GM19238 (cell line): Measurements from ENCODE around the gene SPAG5.
"Not testable (repeated sequence)": the region's sequence is repeated elsewhere in the genome, so short reads cannot be mapped to it uniquely, and the experiment has no call there.

Source experiments
- DNase-seq: peaks from one replicate; pipeline ENCODE4 v3.0.0; 2011; ENCODE audit warnings: low spot score; ENCODE audit not compliant: insufficient read length

Gene SPAG5

GRCh38 chr17:28612936-28613872 is 14.4 kb upstream of the SPAG5 start:
- DNase-seq = no peak

GRCh38 chr17:28612531-28612930 is 13.7 kb upstream of the SPAG5 start:
- DNase-seq = no peak

GRCh38 chr17:28610376-28610775 is 11.6 kb upstream of the SPAG5 start:
- no peak for DNase-seq

GRCh38 chr17:28604031-28604430 is 5.2 kb upstream of the SPAG5 start:
- DNase-seq = not testable (repeated sequence)

GRCh38 chr17:28599311-28600184 is 723 bp upstream of the SPAG5 start:
- DNase-seq = peak; percentile 58

GRCh38 chr17:28598389-28598788 is 436 bp downstream of the SPAG5 start:
- no peak for DNase-seq

- DNase-seq = no peak
These were observed 1.0 kb downstream of the SPAG5 start for GRCh38 chr17:28597606-28598383.

GRCh38 chr17:28592260-28592659 is 6.6 kb downstream of the SPAG5 start:
- DNase-seq = no peak

- DNase-seq = no peak
These were observed 13.0 kb downstream of the SPAG5 start for GRCh38 chr17:28585851-28586250.

- DNase-seq = no peak
These were observed 14.4 kb downstream of the SPAG5 start for GRCh38 chr17:28584434-28584833.

- DNase-seq = no peak
These were observed 16.3 kb downstream of the SPAG5 start for GRCh38 chr17:28582513-28582912.

- DNase-seq = no peak
These were observed 17.9 kb downstream of the SPAG5 start for GRCh38 chr17:28580959-28581358.

GRCh38 chr17:28579526-28579925 is 19.3 kb downstream of the SPAG5 start:
- DNase-seq = no peak

- no peak for DNase-seq
These were observed 20.3 kb downstream of the SPAG5 start for GRCh38 chr17:28578246-28579195.

GRCh38 chr17:28577466-28577824 is 21.4 kb downstream of the SPAG5 start:
- DNase-seq = no peak

- peak; percentile 96 for DNase-seq
These were observed 21.9 kb downstream of the SPAG5 start, which contains the start of gene ALDOC for GRCh38 chr17:28576758-28577465. Gene ALDOC (minus strand): TSS chr17:28576895. CDS start chr17:28575532, 1,363 bp downstream.

- not testable (repeated sequence) for DNase-seq
These were observed 22.8 kb downstream of the SPAG5 start for GRCh38 chr17:28576016-28576415.

- no peak for DNase-seq
These were observed 23.6 kb downstream of the SPAG5 start for GRCh38 chr17:28575126-28575795.

GRCh38 chr17:28574526-28574925 is 24.3 kb downstream of the SPAG5 start:
- DNase-seq = no peak
